Neural progenitor cell (in vitro differentiated cells): ENCODE measurements around the gene ARSD. TPM values are rescaled to one million over a fixed set of nuclear protein-coding genes. Genes with fewer than 3 reads are reported as not detected.

ENCODE experiments used
- DNase-seq: peaks from one replicate; pipeline ENCODE4 v3.0.0-alpha.2; 2016; ENCODE audit warnings: low spot score
- H2AFZ ChIP-seq: fragments of 200-600 bp; sonication (generic); replicated peaks from 2 replicates; pipeline ENCODE4 v1.6.1; 2016; ENCODE audit warnings: antibody characterized with exemption
- H3F3A ChIP-seq: fragments of 200-600 bp; sonication (generic); 2 replicates; pipeline ENCODE4 v1.6.1; 2016; ENCODE audit warnings: antibody characterized with exemption, low read depth
- H3K27ac ChIP-seq: fragments of 200-600 bp; sonication (generic); 2 replicates; pipeline ENCODE4 v1.5.1; 2016; ENCODE audit warnings: mild to moderate bottlenecking
- H3K27me3 ChIP-seq: fragments of 200-600 bp; sonication (generic); 2 replicates; pipeline ENCODE4 v1.6.1; 2016; ENCODE audit warnings: mild to moderate bottlenecking, moderate library complexity
- H3K36me3 ChIP-seq: fragments of 200-600 bp; sonication (generic); 2 replicates; pipeline ENCODE4 v1.5.1; 2016
- H3K4me1 ChIP-seq: fragments of 200-600 bp; sonication (generic); 2 replicates; pipeline ENCODE4 v1.6.1; 2016; ENCODE audit warnings: mixed run types
- H3K4me2 ChIP-seq: fragments of 200-600 bp; sonication (generic); 2 replicates; pipeline ENCODE4 v1.6.1; 2016
- H3K4me3 ChIP-seq: fragments of 200-600 bp; sonication (generic); 2 replicates; pipeline ENCODE4 v1.5.1; 2016
- H3K79me2 ChIP-seq: fragments of 200-600 bp; sonication (generic); 2 replicates; pipeline ENCODE4 v1.6.1; 2016; ENCODE audit warnings: low read depth
- H3K9ac ChIP-seq: fragments of 200-600 bp; sonication (generic); 2 replicates; pipeline ENCODE4 v1.6.1; 2016
- H3K9me3 ChIP-seq: fragments of 200-600 bp; sonication (generic); 2 replicates; pipeline ENCODE4 v1.5.1; 2016; ENCODE audit warnings: low read depth
- H4K20me1 ChIP-seq: fragments of 200-600 bp; sonication (generic); 2 replicates; pipeline ENCODE4 v1.6.1; 2016; ENCODE audit warnings: low read depth
- H3K27ac Mint-ChIP-seq: 3 replicates; pipeline ENCODE4 v1.8.0; 2021; ENCODE audit warnings: mixed read lengths
- H3K27me3 Mint-ChIP-seq: 2 replicates; pipeline ENCODE4 v1.8.0; 2022; ENCODE audit warnings: low read depth, mild to moderate bottlenecking, inconsistent platforms, moderate library complexity, mixed read lengths; ENCODE audit not compliant: insufficient read depth
- H3K36me3 Mint-ChIP-seq: 3 replicates; pipeline ENCODE4 v1.8.0; 2021; ENCODE audit warnings: mixed read lengths
- H3K4me1 Mint-ChIP-seq: 3 replicates; pipeline ENCODE4 v1.8.0; 2021; ENCODE audit warnings: mixed read lengths
- H3K4me3 Mint-ChIP-seq: 3 replicates; pipeline ENCODE4 v1.8.0; 2021; ENCODE audit warnings: mild to moderate bottlenecking, moderate library complexity, mixed read lengths
- H3K9me3 Mint-ChIP-seq: 3 replicates; pipeline ENCODE4 v1.8.0; 2020; ENCODE audit warnings: mixed read lengths
- EZH2 ChIP-seq: fragments of 200-600 bp; sonication (generic); IDR thresholded peaks from 2 replicates; pipeline ENCODE4 v1.6.1; 2017; ENCODE audit warnings: antibody characterized with exemption, mild to moderate bottlenecking, moderate library complexity
- EZH2phosphoT487 ChIP-seq: fragments of 200-600 bp; sonication (generic); IDR thresholded peaks from 2 replicates; pipeline ENCODE4 v1.6.1; 2017; ENCODE audit warnings: antibody characterized with exemption
- total RNA-seq: library from RNA; depleted of rRNA; stranded (reverse); fragments of >200 nt; gene quantifications from 2 replicates; pipeline ENCODE4 v1.2.3, GENCODE V29; 2015; ENCODE audit warnings: low replicate concordance
- TF ChIP-seq, protein P1 (sequence below): fragments of 200-600 bp; sonication (generic); IDR thresholded peaks from 2 replicates; pipeline ENCODE4 v1.5.1; 2017; ENCODE audit warnings: antibody characterized with exemption, mild to moderate bottlenecking

The ARSD gene
- total RNA-seq, 1 donor from 2014 or later = 4.3 TPM

DNA sequence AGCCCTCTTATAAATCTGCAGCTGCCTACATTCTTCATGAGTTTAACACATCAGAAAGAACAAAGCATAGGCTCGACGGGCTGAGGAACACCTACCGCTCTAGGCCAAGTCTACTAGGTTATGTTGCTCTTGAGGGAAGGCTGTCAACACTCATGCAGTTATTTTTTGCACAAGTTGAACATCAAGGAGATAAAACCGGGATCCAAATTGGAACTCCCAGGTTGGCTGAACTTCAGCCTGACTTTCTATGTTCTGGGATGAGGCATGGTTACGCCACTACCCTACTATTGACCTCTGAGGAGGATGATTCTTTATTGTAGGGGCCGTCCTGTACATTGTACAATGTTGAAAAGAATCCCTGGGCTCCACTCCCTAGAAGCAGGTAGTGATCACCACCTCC is 39.9 kb upstream of the ARSD start:
- Mint-ChIP-seq H3K4me1 (peaks cover 37% of the 10 kb centered on the region), H3K27me3 (peaks cover 5% of the 10 kb centered on the region), H3K36me3 (no peaks in the 10 kb centered on the region), H3K9me3 (peaks cover 16% of the 10 kb centered on the region), H3K4me3 (no peak overlapping the region), H3K27ac (no peak overlapping the region)
- Histone ChIP-seq H3K27ac (no peak overlapping the region), H3K4me2 (no peak overlapping the region), H3K27me3 (no peaks in the 10 kb centered on the region), H3K9ac (no peak overlapping the region), H3K9me3 (no peaks in the 10 kb centered on the region), H3F3A (peaks cover 29% of the 10 kb centered on the region), H3K79me2 (no peaks in the 10 kb centered on the region), H3K4me1 (peaks cover 25% of the 10 kb centered on the region), H3K4me3 (no peak overlapping the region), H3K36me3 (no peaks in the 10 kb centered on the region), H4K20me1 (no peaks in the 10 kb centered on the region), H2AFZ (no peak overlapping the region)
- no peak for DNase-seq
- no peak for TF ChIP-seq EZH2
- no peak for TF ChIP-seq EZH2phosphoT487
- TF ChIP-seq, protein P1, sequence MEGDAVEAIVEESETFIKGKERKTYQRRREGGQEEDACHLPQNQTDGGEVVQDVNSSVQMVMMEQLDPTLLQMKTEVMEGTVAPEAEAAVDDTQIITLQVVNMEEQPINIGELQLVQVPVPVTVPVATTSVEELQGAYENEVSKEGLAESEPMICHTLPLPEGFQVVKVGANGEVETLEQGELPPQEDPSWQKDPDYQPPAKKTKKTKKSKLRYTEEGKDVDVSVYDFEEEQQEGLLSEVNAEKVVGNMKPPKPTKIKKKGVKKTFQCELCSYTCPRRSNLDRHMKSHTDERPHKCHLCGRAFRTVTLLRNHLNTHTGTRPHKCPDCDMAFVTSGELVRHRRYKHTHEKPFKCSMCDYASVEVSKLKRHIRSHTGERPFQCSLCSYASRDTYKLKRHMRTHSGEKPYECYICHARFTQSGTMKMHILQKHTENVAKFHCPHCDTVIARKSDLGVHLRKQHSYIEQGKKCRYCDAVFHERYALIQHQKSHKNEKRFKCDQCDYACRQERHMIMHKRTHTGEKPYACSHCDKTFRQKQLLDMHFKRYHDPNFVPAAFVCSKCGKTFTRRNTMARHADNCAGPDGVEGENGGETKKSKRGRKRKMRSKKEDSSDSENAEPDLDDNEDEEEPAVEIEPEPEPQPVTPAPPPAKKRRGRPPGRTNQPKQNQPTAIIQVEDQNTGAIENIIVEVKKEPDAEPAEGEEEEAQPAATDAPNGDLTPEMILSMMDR = no peak

DNA sequence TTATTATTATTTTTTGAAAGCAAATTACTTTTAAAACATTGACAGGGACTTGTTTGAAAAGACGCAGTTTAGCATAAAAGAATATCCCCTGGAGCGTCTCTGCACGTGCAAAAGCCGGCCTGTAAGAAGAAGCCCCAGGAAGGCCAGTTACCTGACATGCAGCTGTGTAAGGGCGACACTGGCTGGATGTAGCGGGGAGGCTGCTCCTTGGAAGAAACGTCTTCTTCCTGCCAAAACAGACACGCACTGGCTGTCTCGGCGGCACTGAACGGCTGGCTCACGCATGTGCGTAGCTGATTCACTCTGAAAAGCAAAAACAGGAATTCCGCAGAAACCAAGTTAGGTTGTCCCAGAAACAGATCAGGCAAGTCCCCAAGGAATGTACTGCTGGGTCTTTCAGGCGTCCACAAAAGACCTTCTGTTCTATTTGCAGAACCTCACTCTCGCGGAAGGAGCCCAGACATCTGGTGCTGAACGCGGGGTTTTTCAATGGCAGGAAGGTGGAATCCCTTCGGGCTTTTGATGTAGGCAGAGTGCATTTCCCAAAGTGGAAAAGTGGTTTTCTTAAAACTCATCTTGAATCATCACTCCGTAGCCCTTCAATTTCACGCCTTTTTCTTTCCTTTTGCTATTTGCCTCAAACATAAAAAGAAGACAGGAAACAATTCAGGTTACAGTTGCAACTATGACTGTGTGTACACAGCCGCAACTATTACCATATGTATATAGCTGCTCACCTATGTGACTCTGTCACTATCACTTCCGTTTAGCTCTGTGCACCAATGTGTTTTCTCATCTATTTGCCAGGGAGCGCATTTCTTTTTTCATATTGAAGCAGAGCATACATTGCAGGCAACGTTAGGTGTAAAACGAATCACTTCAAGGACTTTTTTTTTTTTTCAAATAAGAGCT is 39.1 kb upstream of the ARSD start:
- Histone ChIP-seq H3K4me1 (peaks cover 26% of the 10 kb centered on the region), H3K9ac (no peak overlapping the region), H3K36me3 (no peaks in the 10 kb centered on the region), H2AFZ (peak overlapping the region; percentile 93), H3K27ac (no peak overlapping the region), H3K4me2 (peak overlapping the region; percentile 45), H3K27me3 (no peaks in the 10 kb centered on the region), H3F3A (peaks cover 36% of the 10 kb centered on the region), H3K9me3 (no peaks in the 10 kb centered on the region), H4K20me1 (no peaks in the 10 kb centered on the region), H3K4me3 (no peak overlapping the region), H3K79me2 (no peaks in the 10 kb centered on the region)
- H3K27me3 Mint-ChIP-seq = peaks cover 5% of the 10 kb centered on the region
- TF ChIP-seq, protein P1 = no peak
- TF ChIP-seq EZH2phosphoT487 (no peak), EZH2 (no peak)
- H3K4me1 Mint-ChIP-seq = peaks cover 36% of the 10 kb centered on the region
- peaks cover 16% of the 10 kb centered on the region for H3K9me3 Mint-ChIP-seq
- peak overlapping the region; percentile 49 for H3K4me3 Mint-ChIP-seq
- H3K27ac Mint-ChIP-seq = peak overlapping the region; percentile 84
- no peaks in the 10 kb centered on the region for H3K36me3 Mint-ChIP-seq
- DNase-seq = peak; percentile 66

DNA sequence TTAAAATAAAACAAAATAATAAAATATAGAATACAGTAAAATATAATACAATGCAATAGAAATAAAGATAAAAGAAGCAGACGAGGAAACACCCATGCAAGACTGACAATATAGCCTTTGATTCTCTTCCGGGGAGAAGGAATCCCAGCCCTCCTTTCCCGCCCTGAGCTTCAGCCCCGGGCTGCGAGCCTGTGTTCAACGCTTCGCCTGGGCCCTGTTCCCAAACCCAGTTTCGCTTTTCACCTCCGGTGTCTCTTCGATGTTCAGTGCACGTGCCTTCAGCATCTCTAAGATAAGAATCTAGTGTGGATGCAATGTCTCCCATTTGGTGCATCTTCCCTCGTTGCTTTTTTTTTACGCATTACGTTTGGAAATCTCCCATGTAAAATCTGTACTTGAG is 38.4 kb upstream of the ARSD start:
- H3K27me3 Mint-ChIP-seq = peaks cover 5% of the 10 kb centered on the region
- Histone ChIP-seq H3K4me1 (peaks cover 32% of the 10 kb centered on the region), H2AFZ (no peak overlapping the region), H3K4me3 (no peak overlapping the region), H3K9me3 (no peaks in the 10 kb centered on the region), H3K79me2 (no peaks in the 10 kb centered on the region), H3F3A (peaks cover 43% of the 10 kb centered on the region), H3K36me3 (no peaks in the 10 kb centered on the region), H3K4me2 (peak overlapping the region; percentile 45), H3K27ac (no peak overlapping the region), H3K9ac (no peak overlapping the region), H4K20me1 (no peaks in the 10 kb centered on the region), H3K27me3 (no peaks in the 10 kb centered on the region)
- H3K4me3 Mint-ChIP-seq = no peak overlapping the region
- no peak overlapping the region for H3K27ac Mint-ChIP-seq
- no peaks in the 10 kb centered on the region for H3K36me3 Mint-ChIP-seq
- no peak for TF ChIP-seq EZH2phosphoT487
- TF ChIP-seq EZH2 = no peak
- TF ChIP-seq, protein P1 = no peak
- H3K9me3 Mint-ChIP-seq = peaks cover 16% of the 10 kb centered on the region
- peaks cover 42% of the 10 kb centered on the region for H3K4me1 Mint-ChIP-seq
- DNase-seq = no peak
